B cell (primary cell): ENCODE measurements around the gene ZNF33A. TPM values are rescaled to one million over a fixed set of nuclear protein-coding genes. Genes with fewer than 3 reads are reported as not detected.

Experiments
- ATAC-seq: fragments of 200-7000 bp; cut with Tn5 transposase; one replicate; pipeline ENCODE4 v1.10.0; 2021; ENCODE audit warnings: low read depth, mild to moderate bottlenecking, moderate number of reproducible peaks, moderate library complexity
- CTCF ChIA-PET: fragments of 350-600 bp; sonication (Branson Sonifier 250); formaldehyde crosslinking; loops from one replicate; lab custom pipeline; 2021; ENCODE audit warnings: antibody characterized with exemption, inconsistent platforms; lab: Charles Lee
- POLR2A ChIA-PET: fragments of 350-600 bp; sonication (Branson Sonifier 250); formaldehyde crosslinking; loops from one replicate; lab custom pipeline; 2021; ENCODE audit warnings: antibody characterized with exemption; lab: Charles Lee
- DNase-seq: peaks from one replicate; pipeline ENCODE4 v3.0.0; 2013
- H2AFZ ChIP-seq: 2 replicates; pipeline ENCODE4 v1.6.1; 2012; ENCODE audit warnings: mild to moderate bottlenecking, low read depth, low read length; ENCODE audit not compliant: insufficient read depth, poor library complexity, severe bottlenecking
- H3K27ac ChIP-seq, 2 donors: 1 replicate in 1 of 2; 2 replicates in 1 of 2; pipeline ENCODE4 v1.5.1; 2012 to 2013; ENCODE audit warnings: low read length in 2 of 2, mild to moderate bottlenecking in 2 of 2, moderate library complexity in 1 of 2
- H3K27me3 ChIP-seq, 4 experiments: fragments of 200-600 bp in 1 of 4; sonication (generic) in 1 of 4; replicated peaks in 1 of 4; 1 replicate in 2 of 4; 2 replicates in 2 of 4; pipeline versions ENCODE4 v1.6.1 to v1.7.0; 2013 to 2016; ENCODE audit warnings: low read length in 3 of 4, mild to moderate bottlenecking in 2 of 4, mixed read lengths in 1 of 4, moderate library complexity in 1 of 4; ENCODE audit not compliant: insufficient read depth in 4 of 4, control insufficient read depth in 3 of 4; ENCODE audit errors: control extremely low read depth in 1 of 4
- H3K36me3 ChIP-seq, 2 experiments: replicated peaks in 1 of 2; 1 replicate in 1 of 2; 2 replicates in 1 of 2; pipeline versions ENCODE4 v1.6.1 to v1.7.1; 2013; ENCODE audit warnings: low read length in 1 of 2; ENCODE audit not compliant: insufficient read depth in 2 of 2, control insufficient read depth in 1 of 2; ENCODE audit errors: control extremely low read depth in 1 of 2, extremely low read depth in 1 of 2
- H3K4me1 ChIP-seq, 2 donors: fragments of 200-600 bp in 1 of 2; sonication (generic) in 1 of 2; 1 replicate in 1 of 2; 2 replicates in 1 of 2; pipeline versions ENCODE4 v1.5.1 to v1.6.1; 2013 to 2017; ENCODE audit warnings: low read length in 2 of 2; ENCODE audit not compliant: control insufficient read depth in 2 of 2, insufficient read depth in 2 of 2
- H3K4me2 ChIP-seq: replicated peaks from 2 replicates; pipeline ENCODE3; 2012; ENCODE audit warnings: mild to moderate bottlenecking, low read depth, low read length; ENCODE audit not compliant: poor library complexity, severe bottlenecking
- H3K4me3 ChIP-seq, 5 experiments: fragments of 200-600 bp in 1 of 5; sonication (generic) in 1 of 5; 1 replicate in 3 of 5; 2 replicates in 2 of 5; pipeline versions ENCODE4 v1.5.1 to v1.7.0; 2011 to 2016; ENCODE audit warnings: low read length in 4 of 5, mild to moderate bottlenecking in 4 of 5, low read depth in 2 of 5, control low read depth in 1 of 5, moderate library complexity in 1 of 5; ENCODE audit not compliant: insufficient read depth in 1 of 5; ENCODE audit errors: control extremely low read depth in 1 of 5, extremely low read depth in 1 of 5
- H3K79me2 ChIP-seq: fragments of 200-600 bp; sonication (generic); one replicate; pipeline ENCODE4 v1.6.0; 2016; ENCODE audit warnings: low read length; ENCODE audit not compliant: control insufficient read depth, insufficient read depth
- H3K9ac ChIP-seq: fragments of 200-600 bp; sonication (generic); 2 replicates; pipeline ENCODE4 v1.6.1; 2017; ENCODE audit warnings: mild to moderate bottlenecking, low read length, moderate library complexity
- H3K9me3 ChIP-seq, 3 donors: one replicate each; pipeline versions ENCODE4 v1.6.1 to v1.7.1; 2013; ENCODE audit warnings: low read length in 2 of 3; ENCODE audit not compliant: control insufficient read depth in 2 of 3, insufficient read depth in 1 of 3; ENCODE audit errors: control extremely low read depth in 1 of 3
- H4K20me1 ChIP-seq: 2 replicates; pipeline ENCODE4 v1.6.0; 2012; ENCODE audit warnings: mild to moderate bottlenecking, low read length; ENCODE audit not compliant: insufficient read depth, control insufficient read depth, poor library complexity, severe bottlenecking
- H3K27ac Mint-ChIP-seq: one replicate; pipeline ENCODE4 v1.8.0; 2021; ENCODE audit warnings: mixed read lengths
- H3K27me3 Mint-ChIP-seq: one replicate; pipeline ENCODE4 v1.8.0; 2021; ENCODE audit warnings: mixed read lengths
- H3K4me1 Mint-ChIP-seq: one replicate; pipeline ENCODE4 v1.8.0; 2021; ENCODE audit warnings: mixed read lengths
- H3K4me3 Mint-ChIP-seq: one replicate; pipeline ENCODE4 v1.8.0; 2021; ENCODE audit warnings: mixed read lengths
- H3K9me3 Mint-ChIP-seq: one replicate; pipeline ENCODE4 v1.8.0; 2022; ENCODE audit warnings: mixed read lengths; ENCODE audit not compliant: insufficient read depth
- EZH2 ChIP-seq: IDR thresholded peaks from 2 replicates; pipeline ENCODE4 v1.6.1; 2012; ENCODE audit warnings: borderline replicate concordance, low read depth, mild to moderate bottlenecking, moderate library complexity, low read length; ENCODE audit not compliant: insufficient read depth, poor library complexity, severe bottlenecking
- WGBS: methylation state at CpG from one replicate; pipeline ENCODE4 v1.1.5; 2013; ENCODE audit warnings: missing lambda C conversion rate; ENCODE audit not compliant: insufficient coverage; 5-methylcytosine and 5-hydroxymethylcytosine counted together
- intact Hi-C: fragments of 100-400 bp; cut with micrococcal nuclease; formaldehyde crosslinking; loops from one replicate; pipeline ENCODE4 v1.10.0; 2022
- polyA plus RNA-seq: library from polyadenylated mRNA; depleted of rRNA; stranded (reverse); fragments of >200 nt; gene quantifications from 2 replicates; pipeline ENCODE4 v1.2.3, GENCODE V29; 2012
- total RNA-seq, 2 donors: library from RNA; stranded (reverse); fragments of 120-200 nt in 1 of 2; gene quantifications; 1 replicate in 1 of 2; 2 replicates in 1 of 2; pipeline versions ENCODE4 v1.2.3 to v1.2.4, GENCODE V29; 2013 to 2022
- TF ChIP-seq, protein P1 (sequence below): fragments of 200-600 bp; IDR thresholded peaks from one replicate; pipeline ENCODE4 v1.8.0; 2022; ENCODE audit warnings: antibody characterized with exemption, mild to moderate bottlenecking

The ZNF33A gene
- total and polyA plus RNA-seq, 2 donors (not counting 1 experiment from before 2014, with no cell fraction given): 20.3 to 86.6 TPM

DNA sequence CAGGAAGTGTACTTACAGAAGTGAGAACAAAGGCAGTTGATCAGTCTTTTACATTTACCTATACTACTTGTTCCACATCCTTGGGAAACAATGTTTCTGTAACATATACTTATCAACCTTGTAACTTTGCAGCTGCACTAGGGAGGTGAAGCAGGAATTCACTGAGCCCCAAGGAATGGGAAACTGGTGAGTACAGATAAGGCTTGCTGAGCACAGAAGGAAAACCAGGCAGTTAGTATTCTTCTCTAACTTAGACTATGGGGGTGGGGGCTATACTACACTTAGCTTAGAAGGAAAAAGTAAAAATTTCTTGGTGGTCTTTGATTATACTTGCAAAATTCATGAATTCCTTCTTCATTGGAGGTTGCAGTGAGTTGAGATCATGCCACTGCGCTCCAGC is 6.9 kb upstream of the ZNF33A start:
- Histone ChIP-seq H3K4me3 (no peak overlapping the region), H3K9me3 (peaks cover 0 to 1% (median 0%) of the 10 kb centered on the region in 3 donors), H3K36me3 (no peaks in the 10 kb centered on the region), H3K4me2 (no peak overlapping the region), H3K79me2 (no peaks in the 10 kb centered on the region), H3K9ac (no peak overlapping the region), H2AFZ (no peak overlapping the region), H3K27ac (no peak overlapping the region), H4K20me1 (no peaks in the 10 kb centered on the region), H3K4me1 (no peaks in the 10 kb centered on the region), H3K27me3 (no peaks in the 10 kb centered on the region)
- CTCF ChIA-PET: no interaction called here
- no peak for ATAC-seq
- H3K27me3 Mint-ChIP-seq: no peaks in the 10 kb centered on the region
- H3K4me1 Mint-ChIP-seq: no peaks in the 10 kb centered on the region
- intact Hi-C loops: no loop called here
- H3K4me3 Mint-ChIP-seq: no peak overlapping the region
- POLR2A ChIA-PET: interaction anchor here (0.6 kb wide), 1 partner anchor 403 kb away, joined by 3 read pairs; no protein-coding TSS in a partner anchor
- no peak for DNase-seq
- WGBS: no CpG with 5 or more reads among the region's 1 CpG
- TF ChIP-seq, protein P1, sequence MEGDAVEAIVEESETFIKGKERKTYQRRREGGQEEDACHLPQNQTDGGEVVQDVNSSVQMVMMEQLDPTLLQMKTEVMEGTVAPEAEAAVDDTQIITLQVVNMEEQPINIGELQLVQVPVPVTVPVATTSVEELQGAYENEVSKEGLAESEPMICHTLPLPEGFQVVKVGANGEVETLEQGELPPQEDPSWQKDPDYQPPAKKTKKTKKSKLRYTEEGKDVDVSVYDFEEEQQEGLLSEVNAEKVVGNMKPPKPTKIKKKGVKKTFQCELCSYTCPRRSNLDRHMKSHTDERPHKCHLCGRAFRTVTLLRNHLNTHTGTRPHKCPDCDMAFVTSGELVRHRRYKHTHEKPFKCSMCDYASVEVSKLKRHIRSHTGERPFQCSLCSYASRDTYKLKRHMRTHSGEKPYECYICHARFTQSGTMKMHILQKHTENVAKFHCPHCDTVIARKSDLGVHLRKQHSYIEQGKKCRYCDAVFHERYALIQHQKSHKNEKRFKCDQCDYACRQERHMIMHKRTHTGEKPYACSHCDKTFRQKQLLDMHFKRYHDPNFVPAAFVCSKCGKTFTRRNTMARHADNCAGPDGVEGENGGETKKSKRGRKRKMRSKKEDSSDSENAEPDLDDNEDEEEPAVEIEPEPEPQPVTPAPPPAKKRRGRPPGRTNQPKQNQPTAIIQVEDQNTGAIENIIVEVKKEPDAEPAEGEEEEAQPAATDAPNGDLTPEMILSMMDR: no peak
- TF ChIP-seq EZH2: no peak
- H3K27ac Mint-ChIP-seq: no peak overlapping the region
- no peaks in the 10 kb centered on the region for H3K9me3 Mint-ChIP-seq

DNA sequence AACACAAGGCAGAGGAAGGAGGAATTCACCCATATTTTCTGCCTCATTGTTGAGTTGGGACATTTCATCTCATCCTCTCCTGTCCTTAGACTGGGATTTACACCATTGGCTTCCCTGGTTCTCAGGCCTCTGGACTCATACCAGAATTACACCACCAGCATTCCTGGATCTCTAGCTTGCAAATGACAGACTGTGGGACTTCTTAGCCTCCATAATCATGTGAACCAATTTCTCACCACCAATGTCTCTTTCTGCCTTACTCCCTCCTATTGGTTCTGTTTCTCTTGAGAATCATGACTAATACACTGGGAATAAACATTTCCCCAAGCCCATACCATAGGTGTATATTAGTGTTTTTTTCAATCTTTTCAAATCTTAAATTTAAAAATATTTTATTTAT is 2.9 kb upstream of the ZNF33A start:
- H3K4me2 ChIP-seq: no peak overlapping the region
- H3K9me3 ChIP-seq: no peaks in the 10 kb centered on the region
- Mint-ChIP-seq H3K27ac (no peak overlapping the region), H3K4me1 (peaks cover 19% of the 10 kb centered on the region), H3K4me3 (no peak overlapping the region), H3K9me3 (no peaks in the 10 kb centered on the region), H3K27me3 (no peaks in the 10 kb centered on the region)
- ATAC-seq (no peak), DNase-seq (no peak)
- H3K27ac ChIP-seq: no peak overlapping the region
- CTCF ChIA-PET: no interaction called here
- POLR2A ChIA-PET: no interaction called here
- no peaks in the 10 kb centered on the region for H3K36me3 ChIP-seq
- TF ChIP-seq, protein P1: no peak
- TF ChIP-seq EZH2: no peak
- intact Hi-C loops: no loop called here
- H4K20me1 ChIP-seq: peaks cover 11% of the 10 kb centered on the region
- H3K27me3 ChIP-seq: no peaks in the 10 kb centered on the region
- no peak overlapping the region for H3K4me3 ChIP-seq
- H3K4me1 ChIP-seq: peaks cover 16 to 17% of the 10 kb centered on the region in 2 donors
- no peak overlapping the region for H2AFZ ChIP-seq
- H3K9ac ChIP-seq: no peak overlapping the region
- H3K79me2 ChIP-seq: peaks cover 16% of the 10 kb centered on the region
